GM04503 (cell line): ENCODE results near the gene ARTN.

Source experiments
- DNase-seq: peaks from one replicate; pipeline ENCODE4 v3.0.0-alpha.2; 2012; ENCODE audit warnings: low read depth

ARTN gene

DNA sequence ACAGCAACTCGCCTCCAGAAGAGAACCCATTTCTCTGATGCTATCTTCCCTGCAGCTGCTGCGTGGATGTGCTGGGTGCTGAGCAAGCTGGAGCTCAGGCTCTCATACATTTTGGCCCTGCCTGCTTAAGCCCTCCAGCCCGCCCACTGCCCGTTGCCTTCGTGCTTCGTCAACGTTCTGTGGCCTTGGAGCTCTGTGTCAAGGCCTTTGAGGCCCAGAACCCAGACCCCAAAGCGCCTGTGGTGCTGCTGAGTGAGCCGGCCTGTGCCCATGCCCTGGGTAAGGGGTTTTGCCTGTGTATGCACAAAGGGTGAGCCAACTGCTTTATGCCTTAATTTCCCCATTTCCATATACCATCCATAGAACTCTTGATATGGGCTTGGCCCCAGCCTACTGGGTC, 37.3 kb downstream of the ARTN start:
- DNase-seq, result no peak

GRCh38 chr1:43971336-43971980, 37.9 kb downstream of the ARTN start:
- no peak for DNase-seq

DNA sequence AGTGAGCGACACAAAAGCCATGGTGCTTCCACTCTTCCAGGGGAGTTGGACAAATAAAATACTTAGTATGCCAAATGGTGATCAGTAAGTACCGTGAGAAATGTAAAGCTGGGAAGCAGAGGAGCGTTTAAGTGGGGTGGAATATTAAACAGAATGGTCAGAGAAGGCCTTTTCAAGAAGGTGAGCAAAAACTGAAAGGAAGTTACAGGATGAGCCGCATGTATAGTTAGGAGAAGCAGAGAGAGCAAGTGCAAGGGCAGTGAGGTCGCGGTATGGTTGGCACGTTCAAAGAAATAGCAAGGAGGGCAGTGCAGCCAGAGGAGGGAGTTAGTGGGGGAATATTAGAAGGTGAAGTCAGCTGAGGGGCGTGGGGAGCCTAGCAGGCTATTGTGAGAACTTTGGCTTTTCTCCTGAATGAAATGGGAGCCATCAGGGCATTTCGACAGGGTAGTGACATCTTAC, 40.4 kb downstream of the ARTN start:
- DNase-seq, result no peak

GRCh38 chr1:43974443-43975248, 41.0 kb downstream of the ARTN start, which contains the start of gene ATP6V0B:
ATP6V0B (plus strand) TSS chr1:43974960; CDS start chr1:43975041, 81 bp downstream.
- peak; percentile 61 for DNase-seq

DNA sequence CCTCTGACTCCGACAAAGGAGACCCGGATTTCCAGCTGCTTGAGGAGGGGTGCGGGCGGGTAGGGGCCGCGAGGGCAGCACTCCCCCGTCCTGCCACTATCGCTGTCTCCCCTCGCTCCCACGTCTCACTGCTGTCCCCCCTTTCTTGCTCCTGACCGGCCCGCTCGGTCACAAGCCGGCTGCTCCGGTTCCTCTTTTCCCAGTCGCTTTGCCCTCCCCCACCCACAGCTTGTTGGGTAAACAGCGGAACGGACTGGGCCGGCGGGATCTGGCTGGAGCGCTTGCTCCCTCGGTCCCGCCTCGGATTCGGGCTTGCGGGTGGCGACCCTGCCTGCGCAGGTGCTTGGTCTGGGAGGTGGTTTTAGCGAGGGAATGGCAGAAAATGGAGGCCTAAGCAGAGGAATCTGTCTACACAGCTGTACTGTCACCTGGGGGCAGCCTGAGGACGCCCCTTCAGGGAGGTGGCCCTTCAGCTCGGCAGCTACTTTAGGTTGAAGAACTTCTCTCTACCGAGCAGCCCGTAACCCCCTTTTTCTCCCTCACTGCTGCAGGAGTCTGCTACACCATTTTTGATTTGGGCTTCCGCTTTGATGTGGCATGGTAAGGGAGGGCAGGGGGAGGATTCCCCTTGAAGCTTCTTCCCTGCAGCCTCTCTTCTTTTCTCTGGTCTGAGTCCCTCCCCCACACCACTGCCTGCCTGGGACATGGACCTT, 41.8 kb downstream of the ARTN start:
- DNase-seq, result no peak

- DNase-seq, result no peak
Measured at GRCh38 chr1:43976045-43976444, 42.4 kb downstream of the ARTN start.

- no peak for DNase-seq
Measured at GRCh38 chr1:43976890-43977289, 43.3 kb downstream of the ARTN start.

- DNase-seq, result no peak
Measured at GRCh38 chr1:43977376-43978263, 44.0 kb downstream of the ARTN start.

DNA sequence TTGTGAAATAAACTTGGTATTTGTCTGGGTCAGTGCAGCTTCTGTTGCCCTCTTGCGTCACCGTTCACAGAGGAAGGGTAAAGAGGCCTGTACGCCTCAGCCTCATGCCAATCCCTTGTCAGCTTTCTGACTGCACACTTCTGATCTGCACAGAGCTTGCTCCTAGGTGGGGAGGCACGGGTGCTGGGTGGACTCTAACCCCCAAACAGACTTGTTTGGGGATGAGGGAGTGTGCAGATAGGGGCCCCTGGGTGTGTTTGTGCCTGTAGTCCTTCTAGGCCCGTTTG, 44.6 kb downstream of the ARTN start:
- no peak for DNase-seq

DNA sequence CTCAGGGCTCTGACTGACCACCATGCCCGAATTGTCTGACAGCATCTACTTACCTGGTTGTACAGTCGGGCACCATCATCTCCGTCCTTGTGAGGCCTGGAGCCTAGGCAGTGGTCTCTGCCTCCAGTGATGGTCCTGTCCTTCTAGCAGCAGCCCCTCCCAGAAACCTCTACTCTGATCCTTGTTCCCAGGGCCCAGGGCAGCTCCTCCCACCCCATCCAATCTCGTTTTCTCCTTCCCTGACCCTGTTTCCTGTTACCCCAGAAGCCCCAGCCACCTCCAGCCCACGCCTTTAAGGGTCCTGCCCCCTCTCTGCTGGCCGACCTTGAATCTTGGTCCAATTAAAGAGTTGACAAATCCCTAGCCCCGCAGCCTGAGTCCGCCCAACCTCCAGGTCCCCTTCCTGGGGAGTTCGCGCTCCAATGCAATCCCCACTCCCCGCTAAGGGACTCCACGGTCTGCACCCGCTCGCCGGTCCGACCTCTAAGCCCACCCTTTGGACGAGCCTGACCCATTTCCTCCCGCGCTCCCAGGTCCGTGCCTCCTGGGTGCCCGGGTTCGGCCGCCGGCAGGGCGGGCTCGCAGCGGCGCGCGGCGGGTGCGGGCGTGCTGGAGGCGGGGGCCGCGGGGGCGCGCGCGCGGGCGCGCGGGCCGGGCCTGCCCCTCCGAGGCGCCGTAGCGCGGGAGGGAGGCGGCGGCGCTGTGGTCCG, 45.1 kb downstream of the ARTN start, which contains the start of gene B4GALT2:
Gene B4GALT2 (plus strand): TSS at position 660 of the 710 bp plus-strand sequence. CDS start 1,951 bp downstream, outside the sequence.
- DNase-seq, result no peak

DNA sequence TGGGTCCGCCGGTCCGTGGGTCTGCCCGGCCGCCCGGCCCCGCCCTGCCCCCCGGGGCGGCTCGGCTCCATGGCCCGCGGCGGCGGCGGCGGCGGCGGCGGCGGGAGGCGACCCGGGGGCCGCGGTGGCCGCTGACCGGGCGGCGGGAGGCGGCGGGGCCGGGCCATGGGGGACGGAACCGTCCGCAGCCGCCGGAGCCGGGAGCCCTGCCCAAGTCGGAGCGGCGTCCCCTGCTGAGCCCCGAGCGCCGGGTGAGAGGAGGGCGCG, 45.6 kb downstream of the ARTN start:
- DNase-seq, result no peak

GRCh38 chr1:43979528-43980254, 46.1 kb downstream of the ARTN start:
- DNase-seq, result no peak

GRCh38 chr1:43980255-43981134, 46.9 kb downstream of the ARTN start:
- no peak for DNase-seq

DNA sequence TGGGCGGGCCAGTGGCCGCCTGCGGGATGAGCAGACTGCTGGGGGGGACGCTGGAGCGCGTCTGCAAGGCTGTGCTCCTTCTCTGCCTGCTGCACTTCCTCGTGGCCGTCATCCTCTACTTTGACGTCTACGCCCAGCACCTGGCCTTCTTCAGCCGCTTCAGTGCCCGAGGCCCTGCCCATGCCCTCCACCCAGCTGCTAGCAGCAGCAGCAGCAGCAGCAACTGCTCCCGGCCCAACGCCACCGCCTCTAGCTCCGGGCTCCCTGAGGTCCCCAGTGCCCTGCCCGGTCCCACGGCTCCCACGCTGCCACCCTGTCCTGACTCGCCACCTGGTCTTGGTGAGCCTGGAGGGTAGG, 47.5 kb downstream of the ARTN start:
- no peak for DNase-seq

- DNase-seq, result no peak
Measured at GRCh38 chr1:43981636-43982035, 48.0 kb downstream of the ARTN start.

GRCh38 chr1:43982241-43982640, 48.6 kb downstream of the ARTN start:
- DNase-seq, result no peak

DNA sequence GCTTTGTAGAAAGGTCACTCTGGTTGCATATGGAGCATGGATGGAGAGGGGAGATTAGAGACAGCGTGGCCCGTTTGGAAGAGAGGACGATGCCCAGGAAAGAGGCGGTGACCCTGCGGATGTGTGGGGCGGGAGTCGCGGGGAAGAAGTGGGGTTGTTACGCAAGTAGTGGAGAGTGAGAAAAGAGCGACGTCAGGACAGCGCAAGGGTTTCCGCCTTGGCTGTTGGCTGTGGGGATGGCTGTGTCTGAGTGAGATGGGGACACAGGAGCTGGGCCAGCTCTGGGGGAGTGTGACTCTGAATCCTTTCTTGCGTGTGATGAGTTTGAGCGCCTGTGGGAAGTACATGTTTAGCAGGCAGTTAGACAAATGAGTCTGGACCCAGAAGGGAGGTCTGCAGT, 49.2 kb downstream of the ARTN start:
- no peak for DNase-seq

- DNase-seq, result no peak
Measured at GRCh38 chr1:43983253-43983899, 49.8 kb downstream of the ARTN start.

- DNase-seq, result no peak
Measured at GRCh38 chr1:43984855-43985254, 51.3 kb downstream of the ARTN start.
